Measurements from ENCODE around the gene LAMC1. TPM values are rescaled to one million over a fixed set of nuclear protein-coding genes. Genes with fewer than 3 reads are reported as not detected.
A peak's percentile ranks its signal among the peaks of the same experiment; 100 is the strongest.

Gene LAMC1
- total RNA-seq, 2 donors from 2014 or later: 0.24 to 0.51 TPM

- Mint-ChIP-seq H3K9me3 (no peaks in the 10 kb centered on the region), H3K4me1 (ENCODE audit: low read depth) (peaks cover 9% of the 10 kb centered on the region), H3K27me3 (ENCODE audit: low read depth) (peaks cover 80% of the 10 kb centered on the region), H3K4me3 (no peak overlapping the region), H3K36me3 (ENCODE audit: insufficient read depth in 2 of 2) (no peaks in the 10 kb centered on the region), H3K27ac (no peak overlapping the region)
- ATAC-seq (replicated peaks in 1 of 2) (no peak), DNase-seq (no peak)
Observed at GRCh38 chr1:183038913-183039312, 15.7 kb downstream of the LAMC1 start.

DNA sequence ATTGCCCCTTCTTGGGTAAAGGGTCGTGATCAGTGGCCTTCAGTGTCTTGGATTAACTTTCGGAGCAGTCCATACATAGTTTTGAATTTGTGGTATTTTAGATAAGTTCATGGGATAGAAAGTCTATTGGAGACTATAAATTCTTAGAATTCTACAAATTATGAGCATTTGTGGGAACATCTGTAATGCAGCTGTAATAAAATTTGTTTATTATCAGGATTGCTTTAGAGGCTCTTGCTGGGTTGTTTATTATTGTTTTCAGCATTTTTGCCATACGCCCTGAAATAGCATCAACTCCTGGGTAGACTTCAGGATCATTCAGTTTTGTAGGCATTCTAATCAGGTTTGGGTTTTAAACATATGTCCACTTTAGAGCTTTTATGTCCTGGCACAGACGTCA lies 16.1 kb downstream of the LAMC1 start:
- DNase-seq: no peak
- Mint-ChIP-seq H3K36me3 (ENCODE audit: insufficient read depth in 2 of 2) (no peaks in the 10 kb centered on the region), H3K4me3 (no peak overlapping the region), H3K9me3 (no peaks in the 10 kb centered on the region), H3K27ac (no peak overlapping the region), H3K27me3 (ENCODE audit: low read depth) (peaks cover 80% of the 10 kb centered on the region), H3K4me1 (ENCODE audit: low read depth) (peaks cover 4% of the 10 kb centered on the region)
- ATAC-seq (replicated peaks in 1 of 2): no peak

DNA sequence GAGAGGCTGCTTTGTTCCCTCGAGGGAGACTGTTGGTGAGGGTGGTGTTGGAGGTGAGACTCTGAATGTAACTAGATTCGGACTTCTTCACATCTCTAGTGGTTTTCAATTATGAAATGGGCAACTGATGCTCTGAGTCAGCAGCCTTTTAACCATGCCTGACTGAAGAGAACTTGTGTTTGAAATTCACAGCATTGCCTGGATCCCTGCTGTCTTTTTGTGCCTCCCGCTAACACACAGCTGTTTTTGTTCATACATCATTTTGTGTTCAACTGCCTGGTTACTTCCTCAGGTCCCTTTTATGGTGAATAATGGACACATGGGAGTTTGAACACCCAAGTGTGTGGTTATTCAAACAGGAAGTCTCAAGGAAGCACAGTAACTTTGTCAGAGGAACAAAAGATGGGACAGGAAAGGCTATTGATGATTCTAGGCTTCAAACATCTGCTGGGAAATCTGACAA lies 16.8 kb downstream of the LAMC1 start:
- DNase-seq: no peak
- ATAC-seq (replicated peaks in 1 of 2): no peak
- H3K36me3 Mint-ChIP-seq (ENCODE audit: insufficient read depth in 2 of 2): no peaks in the 10 kb centered on the region
- H3K9me3 Mint-ChIP-seq: no peaks in the 10 kb centered on the region
- H3K4me1 Mint-ChIP-seq (ENCODE audit: low read depth): no peaks in the 10 kb centered on the region
- no peak overlapping the region for H3K4me3 Mint-ChIP-seq
- peaks cover 80% of the 10 kb centered on the region for H3K27me3 Mint-ChIP-seq (ENCODE audit: low read depth)
- H3K27ac Mint-ChIP-seq: no peak overlapping the region

- DNase-seq (no peak), ATAC-seq (replicated peaks in 1 of 2) (no peak)
- peaks cover 85% of the 10 kb centered on the region for H3K27me3 Mint-ChIP-seq (ENCODE audit: low read depth)
- no peaks in the 10 kb centered on the region for H3K36me3 Mint-ChIP-seq (ENCODE audit: insufficient read depth in 2 of 2)
- no peaks in the 10 kb centered on the region for H3K4me1 Mint-ChIP-seq (ENCODE audit: low read depth)
- no peaks in the 10 kb centered on the region for H3K9me3 Mint-ChIP-seq
- H3K27ac Mint-ChIP-seq: no peak overlapping the region
- H3K4me3 Mint-ChIP-seq: no peak overlapping the region
Observed at GRCh38 chr1:183040547-183040971, 17.3 kb downstream of the LAMC1 start.

- H3K9me3 Mint-ChIP-seq: no peaks in the 10 kb centered on the region
- H3K4me1 Mint-ChIP-seq (ENCODE audit: low read depth): no peaks in the 10 kb centered on the region
- no peak overlapping the region for H3K27ac Mint-ChIP-seq
- ATAC-seq (replicated peaks in 1 of 2) (no peak), DNase-seq (no peak)
- no peak overlapping the region for H3K4me3 Mint-ChIP-seq
- H3K36me3 Mint-ChIP-seq (ENCODE audit: insufficient read depth in 2 of 2): no peaks in the 10 kb centered on the region
- H3K27me3 Mint-ChIP-seq (ENCODE audit: low read depth): peaks cover 89% of the 10 kb centered on the region
Observed at GRCh38 chr1:183043254-183043653, 20.0 kb downstream of the LAMC1 start.

- peaks cover 87% of the 10 kb centered on the region for H3K27me3 Mint-ChIP-seq (ENCODE audit: low read depth)
- DNase-seq: no peak
- H3K4me1 Mint-ChIP-seq (ENCODE audit: low read depth): no peaks in the 10 kb centered on the region
- no peaks in the 10 kb centered on the region for H3K9me3 Mint-ChIP-seq
- ATAC-seq (replicated peaks in 1 of 2): no peak
- H3K36me3 Mint-ChIP-seq (ENCODE audit: insufficient read depth in 2 of 2): no peaks in the 10 kb centered on the region
- H3K4me3 Mint-ChIP-seq: no peak overlapping the region
- H3K27ac Mint-ChIP-seq: no peak overlapping the region
Observed at GRCh38 chr1:183043872-183044854, 20.9 kb downstream of the LAMC1 start.

DNA sequence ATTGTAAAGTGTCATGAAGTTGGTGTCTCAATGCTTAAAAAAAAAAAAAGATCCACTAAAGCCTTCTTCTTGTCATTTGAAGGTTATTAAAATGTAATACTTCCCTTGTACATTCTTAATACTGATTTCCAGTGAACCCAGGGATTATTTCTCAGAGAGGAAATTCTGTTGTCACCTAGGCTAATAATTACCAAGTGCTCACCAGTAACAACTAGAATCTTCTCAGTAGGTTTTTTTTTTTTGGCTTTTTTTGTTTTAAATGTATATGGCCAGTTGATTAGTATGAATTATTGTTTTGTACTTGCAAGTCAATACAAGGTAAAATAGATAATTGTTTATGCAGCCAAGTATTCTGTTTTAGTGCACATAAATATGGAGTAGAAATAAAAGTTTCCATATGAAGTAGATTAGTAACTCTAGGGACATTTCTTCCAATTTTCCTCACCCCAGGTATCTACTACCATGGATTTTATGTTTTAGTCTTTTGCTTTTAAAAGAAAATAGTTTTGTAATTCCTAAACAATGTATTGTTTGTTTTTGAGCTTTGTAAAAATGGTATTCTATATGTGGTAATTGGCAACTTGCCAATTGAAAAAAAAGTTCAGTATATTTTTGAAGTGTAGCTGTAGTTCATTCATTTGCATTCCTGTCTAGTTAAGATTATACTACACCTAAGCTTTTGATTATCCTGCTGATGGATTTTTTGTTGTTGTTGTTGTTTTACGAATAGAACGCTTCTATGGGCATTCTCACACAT lies 21.9 kb downstream of the LAMC1 start:
- H3K27me3 Mint-ChIP-seq (ENCODE audit: low read depth): peaks cover 85% of the 10 kb centered on the region
- no peak overlapping the region for H3K4me3 Mint-ChIP-seq
- H3K4me1 Mint-ChIP-seq (ENCODE audit: low read depth): no peaks in the 10 kb centered on the region

GRCh38 chr1:183048087-183049085 lies 25.2 kb downstream of the LAMC1 start:
- DNase-seq: no peak
- peaks cover 72% of the 10 kb centered on the region for H3K27me3 Mint-ChIP-seq (ENCODE audit: low read depth)

More for the DNA sequence above, 21.9 kb downstream of the LAMC1 start:
- no peak for ATAC-seq (replicated peaks in 1 of 2)
- peak overlapping the region; percentile 65 for H3K27ac Mint-ChIP-seq
- no peaks in the 10 kb centered on the region for H3K36me3 Mint-ChIP-seq (ENCODE audit: insufficient read depth in 2 of 2)
- no peak for DNase-seq
- H3K9me3 Mint-ChIP-seq: no peaks in the 10 kb centered on the region

DNA sequence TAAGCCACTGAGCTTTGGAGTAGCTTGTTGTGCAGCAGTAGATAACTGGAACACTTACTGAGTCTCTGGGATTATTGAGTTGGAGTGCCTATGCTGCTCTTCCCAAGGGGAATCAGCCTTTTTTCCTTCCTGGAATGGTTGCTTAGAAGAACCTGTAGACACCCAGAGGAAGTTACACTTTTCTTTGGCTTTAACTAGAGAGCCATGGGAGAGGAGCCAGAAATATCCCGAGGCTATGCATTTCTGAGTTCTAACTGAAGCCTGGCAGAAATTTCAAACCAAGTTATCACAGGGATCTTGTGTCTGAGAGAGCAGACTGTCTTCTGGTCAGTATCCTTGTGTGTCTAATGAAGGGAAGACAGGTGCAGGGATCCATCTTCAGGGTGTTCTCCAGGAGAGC lies 28.3 kb downstream of the LAMC1 start:
- DNase-seq: no peak
- no peaks in the 10 kb centered on the region for H3K4me1 Mint-ChIP-seq (ENCODE audit: low read depth)
- no peak overlapping the region for H3K4me3 Mint-ChIP-seq
- H3K27me3 Mint-ChIP-seq (ENCODE audit: low read depth): peaks cover 60% of the 10 kb centered on the region
- no peak overlapping the region for H3K27ac Mint-ChIP-seq
- no peak for ATAC-seq (replicated peaks in 1 of 2)
- H3K9me3 Mint-ChIP-seq: no peaks in the 10 kb centered on the region
- no peaks in the 10 kb centered on the region for H3K36me3 Mint-ChIP-seq (ENCODE audit: insufficient read depth in 2 of 2)

More at GRCh38 chr1:183048087-183049085, 25.2 kb downstream of the LAMC1 start:
- Mint-ChIP-seq H3K27ac (no peak overlapping the region), H3K9me3 (no peaks in the 10 kb centered on the region), H3K4me3 (no peak overlapping the region), H3K4me1 (ENCODE audit: low read depth) (no peaks in the 10 kb centered on the region), H3K36me3 (ENCODE audit: insufficient read depth in 2 of 2) (no peaks in the 10 kb centered on the region)
- ATAC-seq (replicated peaks in 1 of 2): no peak

- Mint-ChIP-seq H3K27ac (no peak overlapping the region), H3K4me3 (no peak overlapping the region), H3K27me3 (ENCODE audit: low read depth) (peaks cover 52% of the 10 kb centered on the region), H3K4me1 (ENCODE audit: low read depth) (no peaks in the 10 kb centered on the region), H3K9me3 (no peaks in the 10 kb centered on the region), H3K36me3 (ENCODE audit: insufficient read depth in 2 of 2) (no peaks in the 10 kb centered on the region)
- no peak for ATAC-seq (replicated peaks in 1 of 2)
- no peak for DNase-seq
Observed at GRCh38 chr1:183052861-183053260, 29.6 kb downstream of the LAMC1 start.

- ATAC-seq (replicated peaks in 1 of 2) (no peak), DNase-seq (no peak)
- H3K4me3 Mint-ChIP-seq: no peak overlapping the region
- H3K9me3 Mint-ChIP-seq: no peaks in the 10 kb centered on the region
- H3K36me3 Mint-ChIP-seq (ENCODE audit: insufficient read depth in 2 of 2): no peaks in the 10 kb centered on the region
- H3K27me3 Mint-ChIP-seq (ENCODE audit: low read depth): peaks cover 16% of the 10 kb centered on the region
- H3K4me1 Mint-ChIP-seq (ENCODE audit: low read depth): no peaks in the 10 kb centered on the region
- H3K27ac Mint-ChIP-seq: no peak overlapping the region
Observed at GRCh38 chr1:183058851-183059502, 35.8 kb downstream of the LAMC1 start.

GRCh38 chr1:183061194-183061593 lies 38.0 kb downstream of the LAMC1 start:
- H3K4me3 Mint-ChIP-seq: no peak overlapping the region
- H3K4me1 Mint-ChIP-seq (ENCODE audit: low read depth): no peaks in the 10 kb centered on the region
- peaks cover 9% of the 10 kb centered on the region for H3K27me3 Mint-ChIP-seq (ENCODE audit: low read depth)
- no peak for ATAC-seq (replicated peaks in 1 of 2)
- no peak overlapping the region for H3K27ac Mint-ChIP-seq
- no peaks in the 10 kb centered on the region for H3K9me3 Mint-ChIP-seq
- DNase-seq: no peak
- H3K36me3 Mint-ChIP-seq (ENCODE audit: insufficient read depth in 2 of 2): no peaks in the 10 kb centered on the region
